GM21526 (cell line): ENCODE results near the gene NAB2.

Experiments
- ATAC-seq: cut with Tn5 transposase; IDR thresholded peaks from one replicate; pipeline ENCODE4 v1.9.1; 2021; ENCODE audit warnings: moderate library complexity; ENCODE audit not compliant: unreplicated experiment, low FRiP score

The NAB2 gene

DNA sequence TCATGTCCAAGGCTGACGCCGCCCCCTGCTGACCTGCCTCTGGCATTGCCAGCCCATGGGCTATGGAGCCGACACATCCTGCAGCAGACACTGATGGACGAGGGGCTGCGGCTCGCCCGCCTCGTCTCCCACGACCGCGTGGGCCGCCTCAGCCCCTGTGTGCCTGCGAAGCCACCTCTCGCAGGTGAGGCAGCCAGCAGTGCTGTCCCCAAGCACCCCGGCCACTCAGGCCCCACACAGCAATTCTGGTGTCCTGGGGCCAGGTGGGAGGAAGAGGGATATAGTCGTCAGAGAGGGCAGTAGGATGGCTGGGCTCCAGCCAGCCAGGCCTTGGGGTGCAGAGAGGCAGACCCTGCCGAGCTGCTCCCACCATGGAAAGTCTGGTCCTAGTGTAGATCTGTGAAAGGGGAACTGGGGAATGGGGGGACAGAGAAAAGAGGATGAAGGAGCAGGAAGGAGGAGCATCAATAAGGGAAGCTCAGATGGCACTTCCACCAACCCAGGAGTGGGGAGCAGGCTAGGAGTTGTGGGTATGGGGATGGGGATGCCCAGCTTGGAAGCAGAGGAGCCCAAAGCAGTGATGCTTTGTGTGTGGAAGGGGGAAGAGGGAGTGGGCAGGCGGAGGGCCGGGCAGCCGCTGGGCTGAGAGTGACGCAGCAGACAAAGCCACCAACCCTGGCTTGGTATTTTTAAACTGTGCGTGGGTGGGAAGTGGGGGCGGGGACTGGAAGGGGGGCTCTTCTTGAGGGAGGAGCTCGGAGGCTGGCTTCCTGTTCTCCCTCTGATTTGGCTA, 4.7 kb downstream of the NAB2 start:
- ATAC-seq, result no peak

DNA sequence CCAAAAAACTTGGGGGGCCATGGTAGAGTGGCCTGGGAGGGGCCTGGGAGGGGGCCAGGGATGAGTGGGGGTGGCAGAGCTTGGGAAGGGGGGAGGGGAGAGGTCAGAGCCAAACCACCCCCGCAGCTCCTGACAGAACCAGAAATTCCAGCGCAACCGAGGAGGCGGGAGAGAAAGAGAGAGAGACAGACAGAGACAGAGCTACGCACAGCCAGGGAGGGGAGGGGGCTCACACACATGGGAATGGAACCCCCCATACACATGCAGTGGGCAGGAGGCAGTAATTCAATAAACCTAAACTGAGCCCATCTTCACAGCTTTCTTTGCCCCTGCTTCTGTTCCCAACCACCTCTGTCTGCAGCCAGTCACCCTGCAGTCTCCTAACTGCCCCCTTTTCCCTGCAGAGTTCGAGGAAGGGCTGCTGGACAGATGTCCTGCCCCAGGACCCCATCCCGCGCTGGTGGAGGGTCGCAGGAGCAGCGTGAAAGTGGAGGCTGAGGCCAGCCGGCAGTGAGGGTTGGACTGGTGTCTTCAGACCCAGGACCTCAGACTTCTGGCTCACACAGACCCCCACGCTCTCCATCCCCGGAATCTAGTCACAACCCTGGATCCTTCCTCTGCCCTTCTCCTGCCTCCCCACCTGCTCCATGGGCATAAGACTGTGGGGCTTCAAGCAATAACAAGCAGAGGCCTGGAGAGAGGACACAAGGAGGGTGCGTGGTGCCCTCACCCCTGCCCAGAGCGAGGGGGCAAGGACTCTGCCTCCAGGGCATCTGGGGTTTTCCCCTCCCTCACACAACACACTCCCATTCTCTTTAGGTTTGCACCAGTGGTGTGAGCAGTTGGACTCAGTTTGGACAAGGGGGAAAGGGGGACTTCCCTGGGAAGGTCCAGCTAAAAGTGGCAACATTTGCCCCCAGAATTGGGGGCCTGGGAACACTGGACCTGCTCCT, 5.6 kb downstream of the NAB2 start:
- ATAC-seq, result no peak

DNA sequence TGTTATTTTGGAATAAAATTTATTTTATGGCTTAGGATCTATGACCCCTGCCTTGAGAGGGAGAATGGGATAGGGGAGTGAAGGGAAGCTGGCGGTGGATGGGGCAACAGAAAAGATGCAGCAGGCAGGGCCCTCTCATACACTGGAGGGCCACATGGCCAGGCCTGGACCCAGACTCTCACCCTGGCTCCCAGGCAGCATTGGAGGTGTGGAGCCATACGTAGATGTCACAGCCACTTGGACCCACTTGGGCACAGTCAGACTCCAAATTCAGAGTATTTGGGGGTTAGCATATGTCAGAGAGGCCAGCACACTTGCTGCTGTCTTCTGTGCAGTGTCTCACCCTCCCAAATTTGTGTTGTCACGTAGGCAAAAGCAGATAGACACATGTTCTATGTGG, 6.5 kb downstream of the NAB2 start:
- no peak for ATAC-seq

DNA sequence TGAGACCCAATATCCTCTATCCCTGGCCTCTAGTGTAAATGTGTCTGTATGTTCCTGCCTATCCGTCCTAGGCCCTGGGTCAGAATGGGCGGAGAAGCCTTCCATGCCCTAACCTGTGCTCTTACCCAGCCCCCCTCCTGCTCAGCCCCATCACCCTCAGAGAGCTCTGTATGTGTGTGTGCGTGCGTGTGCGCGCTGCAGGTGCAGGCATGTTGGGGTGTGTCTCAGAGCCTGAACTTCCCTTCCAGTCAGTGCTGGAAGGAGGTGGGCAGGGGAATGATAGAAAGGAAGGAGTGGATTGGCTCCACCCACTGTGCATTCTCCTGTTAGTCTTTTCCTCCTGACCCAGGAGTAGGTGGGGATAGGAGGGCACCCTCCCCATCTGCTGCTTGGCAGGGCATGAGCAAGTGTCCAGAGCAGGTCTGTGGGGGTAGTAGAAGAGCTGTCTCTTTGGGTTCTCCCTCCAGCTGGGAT, 7.2 kb downstream of the NAB2 start:
- ATAC-seq, result no peak

DNA sequence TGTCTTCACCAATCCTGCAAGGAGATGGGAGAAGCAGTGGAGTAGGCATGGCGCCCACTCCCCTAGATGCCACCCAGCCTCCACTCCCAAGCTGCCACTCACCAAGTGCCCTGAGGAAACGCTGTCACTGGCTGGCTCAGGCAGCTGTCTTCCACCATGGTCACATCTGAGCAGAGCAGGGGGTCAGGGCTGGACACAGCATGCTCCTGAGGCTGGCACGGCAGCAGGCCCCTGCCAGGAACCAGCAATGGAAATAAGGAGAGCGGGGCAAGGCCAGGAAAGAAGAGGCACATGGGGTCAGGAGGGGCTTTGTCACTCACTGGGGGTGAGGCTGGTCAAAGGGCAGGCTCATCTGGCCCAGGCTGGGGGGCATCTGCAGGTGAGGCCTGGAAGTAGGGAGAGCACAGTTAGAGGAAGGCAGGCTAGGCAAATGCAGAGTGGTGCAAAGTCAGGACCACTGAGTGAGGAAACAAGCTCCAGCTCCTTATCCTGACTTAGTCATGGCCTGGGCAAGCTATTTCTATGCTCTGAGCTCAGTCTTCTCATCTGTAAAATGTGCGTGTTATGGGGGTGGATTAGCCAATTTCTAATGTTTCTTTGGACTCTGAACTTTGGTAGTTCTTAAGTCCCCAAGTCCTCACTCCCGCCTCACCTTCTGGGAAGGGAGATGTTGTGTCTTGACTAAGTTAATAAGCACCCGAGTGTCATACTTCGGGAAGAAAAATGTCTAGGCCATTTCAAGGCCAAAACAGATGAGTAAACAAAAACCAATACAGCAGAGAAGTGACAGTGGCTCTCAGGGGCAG, 8.0 kb downstream of the NAB2 start:
- ATAC-seq, result no peak

DNA sequence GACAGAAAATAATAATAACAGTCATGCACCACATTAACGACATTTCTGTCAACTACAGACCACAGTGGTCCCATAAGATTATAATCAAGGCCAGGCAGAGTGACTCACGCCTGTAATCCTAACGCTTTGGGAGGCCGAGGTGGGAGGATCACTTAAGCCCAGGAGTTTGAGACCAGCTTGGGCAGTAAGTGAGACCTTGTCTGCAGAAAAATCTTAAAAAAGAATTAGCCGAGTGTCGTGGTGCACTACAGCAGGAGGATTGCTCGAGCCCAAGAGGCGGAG, 8.6 kb downstream of the NAB2 start:
- no peak for ATAC-seq

DNA sequence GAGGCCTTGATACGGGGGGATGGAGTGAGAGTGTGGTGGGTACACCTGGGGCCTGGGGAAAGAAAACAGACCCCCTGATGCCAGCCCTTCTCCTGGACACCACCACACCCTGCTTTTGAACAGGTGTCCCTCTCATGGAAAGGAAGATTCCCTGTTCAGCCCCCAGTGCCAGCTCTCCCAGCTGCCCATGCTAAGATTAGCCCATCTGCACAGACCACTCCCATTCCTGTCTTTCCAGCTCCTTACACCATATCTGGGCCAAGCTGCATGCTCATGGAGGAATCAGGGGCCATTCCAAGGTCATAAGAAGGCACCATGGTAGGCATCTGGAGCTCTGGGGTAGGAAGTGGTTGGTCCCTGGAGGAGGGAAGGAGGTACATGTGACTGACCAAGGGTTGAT, 9.6 kb downstream of the NAB2 start:
- ATAC-seq, result no peak

DNA sequence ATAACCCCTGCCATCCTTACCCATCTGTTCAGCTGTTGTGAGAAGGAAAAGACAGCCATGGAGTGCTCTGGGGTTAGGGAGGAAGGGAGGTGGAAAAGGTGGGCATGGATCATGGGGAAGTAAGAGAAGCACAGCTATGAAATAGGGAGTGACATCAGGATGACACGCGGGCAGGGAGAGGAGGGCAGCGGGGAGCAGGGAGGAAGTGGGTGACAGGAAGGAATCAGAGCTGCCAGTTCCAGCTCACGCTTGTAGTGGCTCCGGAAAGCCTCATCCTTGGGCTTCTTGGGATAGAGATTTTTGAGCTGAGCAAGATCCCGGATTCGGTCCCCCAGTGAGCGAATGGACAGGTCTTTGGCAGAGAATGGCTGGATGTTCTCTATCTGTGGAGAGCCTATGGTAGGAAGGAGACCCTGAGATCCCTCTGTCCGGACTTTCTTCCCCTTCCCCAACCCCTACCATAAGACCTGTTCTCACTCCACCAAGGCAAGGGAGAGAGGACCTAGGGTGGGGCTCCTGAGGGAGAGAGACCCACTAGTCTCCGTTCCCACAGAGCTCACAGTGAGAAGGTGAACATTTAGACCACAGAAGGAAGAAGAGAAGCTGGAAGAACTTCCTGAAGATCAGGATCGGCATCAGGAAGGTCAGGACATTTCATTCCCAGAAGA, 10.3 kb downstream of the NAB2 start:
- no peak for ATAC-seq

DNA sequence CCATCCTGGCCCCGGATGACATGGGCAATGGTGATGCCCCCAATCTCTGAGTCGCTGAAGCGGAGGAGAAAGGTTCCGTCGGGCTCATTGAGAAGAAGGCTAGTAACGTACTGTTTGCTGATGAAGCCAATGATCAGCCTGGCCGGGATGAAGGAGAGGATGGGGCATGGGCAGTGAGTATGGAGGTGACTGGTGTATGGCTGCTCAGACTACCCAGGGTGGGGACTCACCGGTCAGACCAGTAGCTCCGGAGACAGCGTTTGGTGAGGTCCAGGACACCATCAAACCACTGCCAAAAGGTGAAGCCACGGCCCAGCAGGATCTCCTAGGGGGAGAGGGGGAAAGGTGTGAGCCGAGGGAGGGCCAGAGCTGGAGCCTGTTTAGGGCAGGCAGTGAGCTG, 10.9 kb downstream of the NAB2 start:
- ATAC-seq, result no peak

DNA sequence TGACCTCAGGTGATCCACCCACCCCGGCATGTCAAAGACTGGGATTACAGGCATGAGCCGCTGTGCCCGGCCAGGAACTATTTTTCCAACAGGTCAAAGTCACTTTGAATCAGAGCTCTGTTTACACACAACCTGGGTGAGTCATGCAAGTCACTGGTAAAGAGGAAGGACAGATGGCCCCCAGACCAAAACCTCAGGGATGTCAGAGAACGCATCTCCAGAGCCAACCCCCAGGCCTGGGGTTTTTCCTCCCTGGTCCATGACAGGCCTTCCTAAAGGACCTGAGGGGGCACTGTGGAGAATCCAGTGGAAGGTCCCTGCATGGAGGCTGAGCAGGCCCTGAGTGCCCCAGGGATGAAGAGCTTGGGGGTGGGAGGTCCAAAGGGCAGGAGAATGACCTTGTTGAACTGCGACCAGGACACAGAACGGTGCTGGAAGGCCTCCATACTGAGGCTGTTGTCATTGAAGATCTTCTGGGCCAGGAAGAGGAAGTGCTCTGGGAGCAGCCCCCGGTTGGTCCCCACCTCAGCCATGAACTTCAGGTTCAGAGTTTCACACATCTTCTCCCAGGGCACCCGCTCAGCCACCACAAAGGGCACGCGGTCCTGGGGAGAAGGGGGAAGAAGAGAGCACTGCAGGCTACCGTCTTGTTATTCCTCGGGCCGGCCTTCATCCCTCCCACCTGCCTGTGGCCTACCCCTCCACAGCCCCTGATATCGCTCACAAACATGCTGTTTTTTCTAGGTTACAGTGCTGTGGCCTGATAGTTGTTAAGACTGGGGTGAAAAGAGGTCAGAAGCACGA, 13.2 kb downstream of the NAB2 start:
- no peak for ATAC-seq

DNA sequence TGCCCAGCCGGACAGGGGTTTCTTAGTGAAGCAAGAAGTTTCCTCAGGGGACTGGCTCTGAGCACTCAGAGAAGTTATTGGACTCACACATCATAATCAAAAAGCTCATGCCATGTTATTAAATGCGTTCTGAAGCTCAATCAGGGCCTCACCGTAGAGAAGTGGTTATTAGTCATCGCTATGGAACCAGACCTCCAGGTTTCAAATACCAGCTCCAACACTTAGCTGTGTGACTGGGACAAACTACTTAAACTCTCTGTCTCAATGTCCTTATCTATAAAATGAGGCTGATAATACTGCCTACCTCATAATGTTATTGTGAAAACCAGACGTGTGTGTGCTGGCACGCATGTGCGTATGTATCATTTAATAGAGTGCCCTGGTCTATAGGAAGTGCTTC, 14.9 kb downstream of the NAB2 start:
- no peak for ATAC-seq

DNA sequence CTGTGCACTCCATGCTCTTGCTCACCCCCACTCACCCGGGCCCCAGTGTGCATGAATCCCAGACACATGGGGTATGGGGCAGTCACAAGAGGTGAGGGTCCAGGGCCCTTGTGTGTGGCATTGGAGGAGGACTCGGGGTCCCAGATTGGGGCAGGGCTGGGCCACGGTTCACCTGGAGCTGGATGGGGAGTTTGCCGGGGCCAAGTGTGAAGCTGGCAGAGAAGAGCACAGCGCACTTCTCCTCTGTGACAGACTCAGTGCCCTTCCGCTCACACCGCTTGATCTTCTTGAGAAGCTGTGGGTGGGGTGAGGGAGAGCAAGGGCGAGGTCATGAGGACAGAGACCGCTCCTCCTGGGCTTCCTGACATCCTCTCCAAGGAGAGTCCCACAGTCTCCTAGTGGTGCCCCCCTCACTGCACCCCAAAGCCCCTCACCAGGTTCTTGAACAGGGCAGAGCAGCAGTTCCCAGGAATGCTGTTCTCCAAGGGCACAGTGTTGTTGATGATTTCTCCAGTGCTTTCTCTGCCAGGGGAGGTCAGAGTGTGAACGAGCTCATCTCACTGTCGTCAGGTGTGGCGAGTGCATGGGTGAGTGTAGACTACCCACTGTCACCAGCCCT, 15.5 kb downstream of the NAB2 start:
- ATAC-seq, result no peak

DNA sequence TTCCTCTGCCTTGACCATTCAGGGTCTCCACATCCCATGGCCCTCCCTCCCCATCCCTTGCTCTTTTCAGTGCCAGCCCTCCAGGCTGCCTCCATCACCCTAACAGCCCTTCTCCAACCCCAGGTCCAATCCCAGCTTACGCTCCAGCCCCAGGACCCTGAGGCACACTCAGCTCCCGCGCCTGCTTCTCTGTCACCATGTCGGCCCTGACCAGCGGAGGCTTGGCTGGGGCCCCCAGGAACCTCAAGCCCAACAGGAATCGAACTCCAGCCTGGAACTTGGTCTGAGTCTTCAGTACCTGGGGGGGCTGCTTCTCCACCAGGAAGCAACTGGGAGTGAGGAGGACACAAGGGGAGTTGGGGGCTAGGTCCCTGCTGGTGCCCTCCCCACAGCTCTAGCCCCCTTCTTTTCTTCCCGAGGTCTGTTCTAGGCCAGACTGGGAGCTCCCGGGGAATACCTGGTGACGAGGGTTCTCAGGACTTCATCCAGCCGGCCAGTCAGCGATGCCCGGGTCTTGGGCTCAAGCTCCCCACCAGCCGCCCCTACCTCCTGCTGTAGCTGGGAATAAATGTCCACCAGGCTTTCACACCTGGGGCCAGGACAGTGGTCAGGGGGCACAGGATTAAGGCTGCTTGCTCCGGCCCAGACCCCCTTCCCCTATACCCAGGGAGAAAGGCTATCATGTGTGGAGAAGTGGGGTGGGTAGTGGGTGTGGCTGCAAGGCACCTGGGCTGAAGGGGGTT, 16.3 kb downstream of the NAB2 start:
- no peak for ATAC-seq

DNA sequence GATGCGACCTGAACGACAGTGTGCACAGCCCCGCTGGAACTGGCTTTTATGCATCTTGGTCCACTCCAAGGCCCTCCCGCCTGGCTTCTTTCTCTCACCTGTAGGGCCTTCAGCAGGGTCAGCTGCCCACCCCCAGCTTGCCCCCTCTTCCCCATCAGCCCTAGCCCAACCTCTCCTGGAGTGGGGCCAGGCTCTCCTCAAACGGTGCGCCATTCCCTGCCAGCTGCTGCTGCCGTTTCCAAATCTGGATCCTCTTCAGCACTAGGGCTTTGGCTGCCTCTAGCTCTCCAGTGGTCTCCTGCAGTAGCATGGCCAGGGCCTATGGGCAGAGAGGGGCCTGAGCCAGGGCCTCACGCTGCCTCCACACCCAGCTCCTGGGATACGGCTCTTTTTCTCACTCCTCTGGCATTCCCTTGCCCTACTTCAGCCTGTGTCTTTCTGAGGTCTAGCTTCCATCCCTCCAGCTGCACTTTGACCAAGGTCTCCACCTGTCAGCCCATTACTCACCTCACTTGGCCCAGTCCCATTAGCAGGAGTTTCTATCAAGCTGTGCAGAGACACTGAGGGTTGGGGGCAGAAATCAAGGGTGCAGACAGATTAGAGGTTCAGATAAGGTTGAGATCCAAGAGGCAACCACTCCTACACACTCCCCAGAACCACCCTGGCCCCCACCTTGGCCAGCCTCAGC, 17.3 kb downstream of the NAB2 start:
- ATAC-seq, result no peak

DNA sequence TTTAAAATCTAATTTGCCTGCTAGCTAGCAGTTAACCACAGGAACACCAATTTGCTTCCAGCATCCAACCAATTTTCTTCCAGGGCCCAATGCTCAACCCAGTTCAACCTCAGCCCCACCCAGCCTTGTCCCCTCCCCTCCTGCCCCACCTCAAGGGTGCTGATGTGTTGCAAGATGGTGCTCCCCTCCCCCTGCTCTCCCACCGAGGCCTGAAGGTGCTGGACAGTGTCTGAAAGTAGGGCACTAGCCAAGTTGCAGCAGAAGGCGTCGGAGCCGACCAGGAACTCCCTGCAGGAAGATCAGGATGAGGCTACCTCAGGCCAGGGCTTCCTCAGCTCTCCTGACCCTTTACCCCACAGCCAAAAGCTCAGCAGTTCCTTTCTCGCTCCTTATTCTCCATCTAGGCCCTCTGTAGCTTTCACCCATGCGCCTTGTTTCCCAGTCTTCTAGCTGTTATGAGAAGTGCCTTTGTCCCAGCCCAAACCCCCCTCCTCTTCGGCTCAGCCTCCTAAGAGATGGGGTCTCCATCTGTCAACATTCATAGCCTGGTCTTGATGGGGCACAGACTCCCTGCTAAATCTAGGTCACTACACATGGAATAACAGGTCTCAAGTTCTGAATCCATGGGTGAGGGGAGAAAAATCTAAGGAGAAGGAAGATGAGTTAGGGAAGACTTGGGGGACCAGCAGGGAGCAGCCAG, 18.7 kb downstream of the NAB2 start:
- no peak for ATAC-seq

DNA sequence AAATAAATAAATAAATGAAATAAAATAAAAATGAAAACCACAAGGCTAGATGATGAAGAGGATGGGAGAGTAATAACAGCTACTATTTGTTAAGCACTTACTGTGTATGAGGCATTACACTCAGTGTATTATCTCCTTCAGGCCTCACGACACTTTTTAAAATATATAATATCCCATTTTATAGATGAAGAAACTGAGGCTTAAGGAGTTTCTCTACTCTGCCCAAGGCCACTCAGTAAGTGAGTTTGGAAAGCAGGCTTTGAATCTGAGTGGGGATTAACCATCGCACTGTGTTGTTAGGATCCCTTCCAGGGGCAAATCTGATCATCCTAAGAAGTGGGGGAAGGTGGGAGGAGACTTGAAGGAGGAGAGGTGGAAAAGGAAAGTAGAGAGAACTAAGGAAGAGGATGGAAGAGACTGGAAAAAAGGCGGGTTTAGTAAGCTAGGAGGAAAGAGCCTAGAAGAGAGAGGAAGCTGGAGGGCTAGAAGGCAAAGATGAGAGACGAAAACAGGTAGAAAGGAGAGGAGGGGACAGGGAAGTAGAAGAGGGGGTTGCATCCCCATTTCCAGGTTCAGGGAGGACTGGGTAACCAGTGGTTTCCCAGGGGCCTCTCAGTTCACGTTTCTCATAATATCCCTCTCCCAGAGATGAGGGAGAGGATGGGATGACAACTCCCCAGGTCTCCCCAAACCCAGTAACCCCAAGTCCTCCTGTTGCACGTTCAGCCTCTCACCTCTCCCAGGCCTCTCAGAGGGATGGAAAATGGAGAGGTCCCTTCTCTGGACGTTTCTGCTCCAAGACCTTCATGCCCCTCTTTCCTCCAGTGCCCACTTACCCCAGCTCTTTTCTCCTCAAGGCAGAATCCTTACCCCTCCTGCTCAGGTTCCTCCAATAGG, 20.5 kb downstream of the NAB2 start:
- ATAC-seq, result no peak
